GM21528 (cell line): ENCODE results near the gene TRAFD1.

Experiments
- ATAC-seq: cut with Tn5 transposase; IDR thresholded peaks from one replicate; pipeline ENCODE4 v1.9.1; 2021; ENCODE audit warnings: mild to moderate bottlenecking, moderate library complexity; ENCODE audit not compliant: unreplicated experiment, low FRiP score

The TRAFD1 gene

GRCh38 chr12:112170971-112171596, 45.7 kb downstream of the TRAFD1 start:
- no peak for ATAC-seq

DNA sequence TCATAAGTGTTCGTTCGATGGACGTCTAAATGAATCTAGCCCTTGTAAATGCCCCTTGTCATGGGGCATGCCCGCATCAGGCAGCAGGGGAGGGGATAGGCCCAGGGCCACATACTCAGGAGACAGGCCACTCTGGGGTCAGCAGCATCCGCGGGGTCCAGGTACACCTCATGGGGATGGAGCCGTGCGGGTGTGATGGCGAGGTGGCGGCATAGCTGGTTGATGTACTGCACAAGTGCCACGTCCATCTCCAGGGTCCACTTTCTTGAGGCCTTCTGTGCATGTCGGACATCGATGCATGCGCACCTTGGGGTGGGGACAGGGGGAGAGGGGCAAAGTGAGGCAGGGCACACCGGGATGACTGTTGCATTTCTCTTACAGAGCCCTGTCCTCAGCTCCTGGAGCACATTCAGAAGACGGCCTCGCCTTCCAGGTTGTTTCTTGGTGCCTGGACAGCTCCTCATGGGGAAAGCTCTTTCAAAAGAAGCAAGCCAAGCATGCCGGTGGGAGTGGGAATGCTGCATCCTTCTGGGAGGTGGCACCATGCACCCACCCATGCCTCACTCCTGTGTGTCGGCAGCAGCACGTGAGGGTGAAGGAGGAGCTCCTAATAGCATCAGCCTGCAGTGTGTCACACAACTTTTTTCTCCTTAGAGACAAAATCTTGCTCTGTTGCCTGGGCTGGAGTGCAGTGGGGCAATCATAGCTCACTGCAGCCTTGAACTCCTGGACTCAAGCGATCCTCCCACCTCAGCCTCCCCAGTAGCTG, 47.4 kb downstream of the TRAFD1 start:
- ATAC-seq, result no peak

DNA sequence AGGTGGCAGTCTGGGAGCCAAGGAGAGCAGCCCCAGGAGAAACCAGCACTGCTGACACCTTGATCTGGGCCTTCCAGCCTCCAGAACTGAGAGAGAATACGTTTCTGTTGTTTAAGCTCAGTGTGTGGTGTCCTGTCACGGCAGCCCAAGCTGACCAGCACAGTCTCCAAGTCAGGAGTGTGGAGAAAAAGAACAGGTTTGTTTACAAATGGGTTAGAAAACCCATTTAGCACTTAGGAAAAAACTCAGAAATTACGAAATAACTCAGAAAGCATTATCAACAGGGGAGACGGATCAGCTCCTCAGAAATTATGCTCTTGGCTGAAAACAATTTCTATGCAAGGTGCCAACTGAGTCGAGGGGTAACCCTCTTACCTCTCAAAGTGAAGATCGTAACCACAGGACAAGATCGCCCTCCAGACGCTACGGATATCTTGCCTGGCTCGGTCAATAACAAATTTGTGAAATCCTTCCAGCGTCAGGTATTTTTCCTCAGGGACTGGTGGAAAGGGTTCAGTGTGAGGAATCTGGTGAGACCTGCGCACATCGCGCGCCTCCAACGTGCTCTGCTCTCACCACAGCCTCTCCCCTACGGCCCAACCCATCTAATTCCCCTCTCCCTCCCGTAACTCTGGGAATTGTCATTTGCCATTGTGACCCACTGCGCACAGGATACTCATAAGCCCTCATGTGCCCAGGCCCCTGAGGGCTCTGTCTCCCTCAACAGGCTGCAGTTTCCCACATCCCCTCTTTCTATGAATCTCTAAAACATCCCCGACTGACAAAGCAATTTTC, 50.2 kb downstream of the TRAFD1 start:
- ATAC-seq, result no peak

GRCh38 chr12:112176321-112177010, 51.1 kb downstream of the TRAFD1 start:
- no peak for ATAC-seq

DNA sequence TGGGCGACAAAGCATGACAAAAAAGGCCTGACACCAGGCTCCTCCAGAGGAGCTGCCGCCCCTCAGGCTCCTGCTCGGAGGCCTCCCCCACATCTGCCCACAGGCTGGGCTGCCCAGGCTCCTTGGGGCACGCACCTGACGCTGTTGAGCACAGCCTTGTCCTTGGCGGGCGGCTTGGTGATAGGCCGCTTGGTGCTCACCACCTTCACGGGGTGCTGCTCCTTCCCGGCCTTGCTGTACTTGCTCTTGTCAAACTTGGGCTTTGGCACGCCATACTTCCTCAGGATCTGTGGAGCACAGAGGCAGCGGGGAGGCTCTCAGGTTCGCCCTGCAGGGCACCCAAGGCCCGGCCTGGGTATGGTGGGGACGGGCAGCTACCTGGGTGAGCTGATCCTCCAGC, 53.4 kb downstream of the TRAFD1 start:
- ATAC-seq, result no peak

DNA sequence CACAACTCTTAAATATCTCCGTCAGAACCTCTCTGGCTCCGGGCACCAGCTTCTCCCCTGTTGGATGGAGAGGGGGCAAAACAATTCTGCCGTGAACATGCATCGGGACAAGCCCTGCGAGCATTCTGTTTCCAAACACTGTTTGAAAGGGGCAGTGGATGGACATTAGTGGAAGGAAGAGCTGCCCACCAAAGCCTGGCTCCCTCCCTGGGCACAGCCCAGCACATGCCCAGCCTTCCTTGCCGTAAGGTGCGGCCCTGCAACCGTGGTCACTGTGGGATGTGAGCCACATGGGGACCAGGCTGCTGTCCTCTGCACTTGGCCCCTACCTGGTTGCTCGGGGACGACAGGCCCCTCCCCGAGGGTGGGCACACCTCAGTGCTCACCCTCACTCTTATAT, 54.0 kb downstream of the TRAFD1 start:
- no peak for ATAC-seq

DNA sequence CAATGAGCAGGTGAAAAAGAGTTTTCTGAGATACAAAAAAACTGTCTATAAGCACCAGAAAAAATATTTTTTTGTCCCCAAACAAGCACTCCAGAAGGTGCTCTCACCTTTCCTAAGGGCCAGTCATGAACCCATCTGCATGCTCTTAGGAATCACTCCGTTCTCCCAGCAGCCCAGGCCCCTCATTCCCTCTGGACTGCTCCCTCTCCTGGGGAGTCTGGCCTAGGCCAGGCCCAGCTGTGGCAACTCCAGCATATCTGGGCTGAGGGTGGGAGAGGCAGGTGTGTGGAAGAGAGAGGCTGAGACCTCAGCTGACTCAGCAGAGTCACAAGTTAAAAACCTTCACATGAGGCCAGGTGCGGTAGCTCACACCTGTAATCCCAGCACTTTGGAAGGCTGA, 54.6 kb downstream of the TRAFD1 start:
- ATAC-seq, result no peak

DNA sequence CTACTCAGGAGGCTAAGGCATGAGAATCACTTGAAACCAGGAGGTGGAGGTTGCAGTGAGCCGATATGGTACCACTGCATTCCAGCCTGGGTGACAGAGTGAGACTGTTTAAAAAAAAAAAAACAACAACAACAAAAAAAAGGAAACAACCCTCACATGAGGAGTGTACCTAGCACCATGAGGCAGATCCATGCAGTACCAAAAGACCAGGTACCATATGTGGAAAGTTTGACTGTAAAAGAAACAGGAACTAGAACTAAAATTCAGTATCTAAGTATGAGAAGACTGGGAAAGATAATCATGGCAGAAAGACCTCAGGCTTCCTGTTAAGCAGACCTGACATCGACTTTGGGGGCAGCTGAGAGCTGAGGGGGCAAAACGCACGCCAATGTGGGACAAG, 55.1 kb downstream of the TRAFD1 start:
- ATAC-seq, result no peak

GRCh38 chr12:112182499-112182898, 57.1 kb downstream of the TRAFD1 start:
- ATAC-seq, result no peak

- ATAC-seq, result no peak
Observed at GRCh38 chr12:112183141-112184021, 58.0 kb downstream of the TRAFD1 start.

DNA sequence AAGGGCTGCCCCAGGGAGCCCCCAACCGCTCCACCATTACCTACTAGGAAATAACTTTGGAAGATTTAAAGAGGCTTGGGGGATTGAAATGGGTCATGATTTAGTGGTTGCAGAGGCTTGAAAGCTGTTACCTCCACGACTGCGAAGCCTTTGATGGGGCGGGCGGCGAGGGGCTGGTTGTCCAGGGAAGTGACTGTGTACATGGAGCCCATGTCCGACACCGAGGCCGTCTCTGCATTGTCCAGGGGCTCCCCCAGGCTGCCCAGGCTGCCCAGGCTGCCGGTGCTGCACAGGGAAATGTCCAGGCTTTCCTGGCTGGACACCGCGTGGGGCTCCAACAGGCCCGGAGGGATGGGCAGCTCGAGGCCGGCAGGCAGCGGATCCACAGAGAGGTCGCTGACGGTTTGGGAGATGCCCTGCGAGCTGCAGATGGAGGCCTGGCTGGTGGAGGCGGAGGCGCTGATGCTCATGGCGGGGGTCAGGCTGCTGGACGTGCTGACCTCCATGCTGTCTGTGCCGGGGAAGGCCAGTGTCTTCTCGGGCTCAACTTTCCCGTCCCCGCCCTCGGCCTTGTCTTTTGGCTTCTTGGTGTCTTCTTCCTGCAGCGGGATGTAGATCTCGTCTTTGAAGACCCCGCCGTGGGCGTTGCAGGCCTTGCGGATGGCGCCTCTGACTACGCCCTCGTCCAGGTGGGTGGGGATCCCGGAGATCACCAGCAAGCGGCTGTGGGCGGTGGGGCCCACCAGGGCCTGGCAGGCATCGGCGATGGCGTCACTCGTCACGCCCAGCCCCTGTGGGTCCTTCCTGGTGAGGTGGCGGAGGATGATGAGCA, 58.9 kb downstream of the TRAFD1 start:
- no peak for ATAC-seq

GRCh38 chr12:112185093-112185923, 59.9 kb downstream of the TRAFD1 start:
- no peak for ATAC-seq

DNA sequence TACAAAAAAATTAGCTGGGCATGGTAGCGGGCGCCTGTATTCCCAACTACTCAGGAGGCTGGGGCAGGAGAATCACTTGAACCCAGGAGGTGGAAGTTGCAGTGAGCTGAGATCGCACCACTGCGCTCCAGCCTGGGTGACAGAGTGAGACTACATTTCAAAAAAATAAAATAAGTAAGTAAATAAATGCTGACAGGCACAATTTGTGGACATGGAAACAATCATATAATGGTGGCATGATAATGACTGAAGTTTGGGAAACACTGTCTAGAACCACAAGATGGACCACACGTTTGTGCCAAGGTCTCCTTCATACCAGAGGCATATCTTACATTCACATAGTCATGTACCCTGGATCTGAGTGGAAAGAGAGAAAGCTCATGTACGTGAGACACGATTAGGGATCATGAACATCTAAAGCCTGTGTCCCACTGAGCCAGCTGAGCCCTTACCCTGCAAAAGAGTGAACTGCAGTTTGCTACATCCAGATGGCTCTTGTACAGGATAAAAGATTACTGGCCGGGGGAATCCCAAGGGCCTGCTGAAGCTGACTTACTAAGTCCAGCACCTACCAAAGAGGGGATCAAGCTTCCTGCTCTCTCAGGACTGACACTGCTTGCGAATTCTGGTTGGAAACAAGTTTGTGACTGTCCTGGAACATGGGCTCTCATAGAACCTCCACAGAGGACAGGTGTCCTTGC, 62.9 kb downstream of the TRAFD1 start:
- no peak for ATAC-seq

DNA sequence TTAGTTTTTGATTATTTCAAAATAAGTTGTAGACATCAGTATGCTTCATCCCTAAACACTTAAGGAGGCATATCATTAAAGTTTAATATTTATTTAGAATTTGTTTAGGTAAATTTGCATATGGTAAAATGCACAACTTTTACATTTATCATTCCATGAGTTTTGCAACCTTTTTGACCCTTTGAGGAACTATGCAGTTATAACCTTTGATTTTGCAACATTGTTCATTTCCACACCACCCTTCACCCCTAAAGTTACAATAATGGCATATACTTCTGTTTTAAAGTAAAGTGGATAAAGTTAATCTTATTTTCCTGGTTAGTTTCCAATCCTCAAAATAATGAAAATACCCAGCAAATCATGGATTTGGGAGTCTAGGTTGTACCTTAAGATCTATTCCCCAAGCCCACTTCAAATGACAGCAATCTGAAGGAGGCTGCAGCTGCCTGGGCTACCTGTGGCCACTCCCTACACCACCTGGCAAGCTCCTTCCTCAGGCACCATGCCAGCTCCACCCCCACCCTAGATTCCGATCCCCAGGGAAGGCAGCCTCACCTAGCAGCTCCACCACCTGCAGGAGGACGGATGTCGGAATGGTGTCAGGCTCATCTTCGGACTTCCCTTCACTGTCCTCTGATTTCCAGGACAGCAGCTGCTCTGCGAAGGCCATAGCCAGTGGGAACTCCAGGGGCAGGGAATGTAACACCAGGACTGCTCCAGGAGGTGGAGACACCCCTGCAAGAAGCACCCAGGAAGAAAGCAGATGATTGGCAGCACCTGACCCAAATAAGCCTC, 65.1 kb downstream of the TRAFD1 start:
- ATAC-seq, result no peak

DNA sequence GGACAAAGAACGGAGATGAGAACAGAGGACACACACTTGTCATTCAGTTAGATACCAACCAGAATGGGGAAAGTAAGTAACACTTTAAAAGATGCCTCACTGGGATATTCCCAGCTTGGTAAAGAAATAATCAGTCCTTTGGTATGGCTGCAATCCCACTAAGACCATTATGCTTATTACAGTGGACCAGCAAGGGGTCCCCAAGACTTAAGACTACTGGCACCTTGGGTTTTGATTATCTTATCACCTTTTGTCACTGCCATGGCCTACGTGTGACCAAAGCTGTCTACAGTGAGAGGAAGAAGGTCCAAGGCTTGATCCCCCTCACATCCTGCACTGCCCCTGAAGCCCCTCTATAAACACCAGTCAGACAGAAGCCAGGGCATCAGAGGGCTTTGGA, 65.8 kb downstream of the TRAFD1 start:
- ATAC-seq, result no peak

- ATAC-seq, result no peak
Observed at GRCh38 chr12:112191840-112192321, 66.5 kb downstream of the TRAFD1 start.

GRCh38 chr12:112192475-112192874, 67.1 kb downstream of the TRAFD1 start:
- no peak for ATAC-seq
